WTC11 (cell line): Measurements from ENCODE around the gene OTUB2. TPM values are rescaled to one million over a fixed set of nuclear protein-coding genes. Genes with fewer than 3 reads are reported as not detected.

ENCODE experiments used
- ATAC-seq: fragments of 200-7000 bp; cut with Tn5 transposase; 2 replicates; pipeline ENCODE4 v1.10.0; 2021; ENCODE audit warnings: mild to moderate bottlenecking, moderate library complexity
- CTCF ChIA-PET: fragments of 300-600 bp; sonication (Branson Sonifier 250); formaldehyde crosslinking; loops from one replicate; lab custom pipeline; 2021; ENCODE audit warnings: antibody characterized with exemption; lab: Charles Lee
- POLR2A ChIA-PET: fragments of 350-600 bp; sonication (Branson Sonifier 250); formaldehyde crosslinking; loops from one replicate; lab custom pipeline; 2021; ENCODE audit warnings: antibody characterized with exemption; lab: Charles Lee
- DNase-seq: peaks from one replicate; pipeline ENCODE4 v3.0.0; 2021; ENCODE audit warnings: low spot score
- H3K27ac Mint-ChIP-seq: 2 replicates; pipeline ENCODE4 v1.8.0; 2021; ENCODE audit warnings: mixed read lengths
- H3K27me3 Mint-ChIP-seq: 2 replicates; pipeline ENCODE4 v1.8.0; 2021; ENCODE audit warnings: low read depth, mild to moderate bottlenecking, moderate library complexity, mixed read lengths
- H3K36me3 Mint-ChIP-seq: 2 replicates; pipeline ENCODE4 v1.8.0; 2021; ENCODE audit warnings: mixed read lengths
- H3K4me1 Mint-ChIP-seq: 2 replicates; pipeline ENCODE4 v1.8.0; 2022; ENCODE audit warnings: mixed read lengths
- H3K4me3 Mint-ChIP-seq: 2 replicates; pipeline ENCODE4 v1.8.0; 2021; ENCODE audit warnings: mild to moderate bottlenecking, moderate library complexity, mixed read lengths
- H3K9me3 Mint-ChIP-seq: 2 replicates; pipeline ENCODE4 v1.8.0; 2021; ENCODE audit warnings: mixed read lengths
- ATF3 ChIP-seq: sonication (generic); formaldehyde crosslinking; conservative IDR thresholded peaks from 2 replicates; pipeline ENCODE4 v1.8.1; 2022; ENCODE audit warnings: mild to moderate bottlenecking, missing genetic modification reagents
- CREB1 ChIP-seq: sonication (generic); formaldehyde crosslinking; IDR thresholded peaks from 2 replicates; pipeline ENCODE4 v1.8.0; 2023; ENCODE audit warnings: mild to moderate bottlenecking, missing genetic modification reagents
- E2F4 ChIP-seq: sonication (generic); formaldehyde crosslinking; IDR thresholded peaks from 2 replicates; pipeline ENCODE4 v1.8.1; 2022; ENCODE audit warnings: low read depth, mild to moderate bottlenecking, moderate library complexity, missing genetic modification reagents, borderline replicate concordance
- FOXJ3 ChIP-seq: sonication (generic); formaldehyde crosslinking; IDR thresholded peaks from 2 replicates; pipeline ENCODE4 v1.9.0; 2021; ENCODE audit warnings: missing genetic modification reagents, mild to moderate bottlenecking, borderline replicate concordance
- FOXP1 ChIP-seq: sonication (generic); formaldehyde crosslinking; IDR thresholded peaks from 2 replicates; pipeline ENCODE4 v1.8.0; 2022; ENCODE audit warnings: missing genetic modification reagents, mild to moderate bottlenecking, moderate library complexity, borderline replicate concordance
- IRF1 ChIP-seq: sonication (generic); formaldehyde crosslinking; IDR thresholded peaks from 2 replicates; pipeline ENCODE4 v1.8.0; 2023; ENCODE audit warnings: missing genetic modification reagents
- IRF2 ChIP-seq: sonication (generic); formaldehyde crosslinking; IDR thresholded peaks from 2 replicates; pipeline ENCODE4 v1.8.0; 2022; ENCODE audit warnings: low read depth, missing genetic modification reagents, borderline replicate concordance
- KAT7 ChIP-seq: sonication (generic); formaldehyde crosslinking; IDR thresholded peaks from 2 replicates; pipeline ENCODE4 v1.8.1; 2023; ENCODE audit warnings: missing genetic modification reagents, mild to moderate bottlenecking, borderline replicate concordance
- MXD4 ChIP-seq: fragments of 250-450 bp; sonication (Bioruptor Pico); IDR thresholded peaks from 2 replicates; pipeline ENCODE4 v1.8.0; 2021; ENCODE audit warnings: mild to moderate bottlenecking, moderate library complexity, borderline replicate concordance
- MYBL2 ChIP-seq: sonication (generic); formaldehyde crosslinking; IDR thresholded peaks from 2 replicates; pipeline ENCODE4 v1.8.1; 2023; ENCODE audit warnings: mild to moderate bottlenecking, moderate library complexity, missing genetic modification reagents
- NFE2L1 ChIP-seq: sonication (generic); formaldehyde crosslinking; IDR thresholded peaks from 2 replicates; pipeline ENCODE4 v1.8.1; 2023; ENCODE audit warnings: missing genetic modification reagents
- NR1H2 ChIP-seq: sonication (generic); formaldehyde crosslinking; IDR thresholded peaks from 2 replicates; pipeline ENCODE4 v1.9.0; 2021; ENCODE audit warnings: mild to moderate bottlenecking, moderate library complexity, missing genetic modification reagents
- RORB ChIP-seq: fragments of 250-450 bp; sonication (Bioruptor Pico); IDR thresholded peaks from 2 replicates; pipeline ENCODE4 v1.9.0; 2021; ENCODE audit warnings: mild to moderate bottlenecking
- SMAD3 ChIP-seq: sonication (generic); formaldehyde crosslinking; IDR thresholded peaks from 2 replicates; pipeline ENCODE4 v1.8.0; 2022; ENCODE audit warnings: missing genetic modification reagents, mild to moderate bottlenecking, borderline replicate concordance
- TCF7 ChIP-seq: sonication (generic); formaldehyde crosslinking; IDR thresholded peaks from 2 replicates; pipeline ENCODE4 v1.8.0; 2022; ENCODE audit warnings: mild to moderate bottlenecking, low read depth, missing genetic modification reagents, moderate library complexity
- TEAD4 ChIP-seq: sonication (generic); formaldehyde crosslinking; IDR thresholded peaks from 2 replicates; pipeline ENCODE4 v1.8.0; 2022; ENCODE audit warnings: mild to moderate bottlenecking, missing genetic modification reagents
- TP53 ChIP-seq: sonication (generic); formaldehyde crosslinking; IDR thresholded peaks from 2 replicates; pipeline ENCODE4 v1.8.1; 2023; ENCODE audit warnings: mild to moderate bottlenecking, missing genetic modification reagents
- USF2 ChIP-seq: sonication (generic); formaldehyde crosslinking; IDR thresholded peaks from 2 replicates; pipeline ENCODE4 v1.8.1; 2023; ENCODE audit warnings: mild to moderate bottlenecking, missing genetic modification reagents, moderate library complexity
- ZNF219 ChIP-seq: sonication (generic); formaldehyde crosslinking; IDR thresholded peaks from 2 replicates; pipeline ENCODE4 v1.8.0; 2023; ENCODE audit warnings: missing genetic modification reagents, mild to moderate bottlenecking, borderline replicate concordance
- ZNF232 ChIP-seq: sonication (generic); formaldehyde crosslinking; IDR thresholded peaks from 2 replicates; pipeline ENCODE4 v1.8.0; 2022; ENCODE audit warnings: mild to moderate bottlenecking, missing genetic modification reagents
- ZNF317 ChIP-seq: sonication (generic); formaldehyde crosslinking; IDR thresholded peaks from 2 replicates; pipeline ENCODE4 v1.8.1; 2023; ENCODE audit warnings: low read depth, mild to moderate bottlenecking, moderate library complexity, missing genetic modification reagents, borderline replicate concordance
- total RNA-seq: library from RNA; stranded (reverse); gene quantifications from 3 replicates; pipeline ENCODE4 v1.2.3, GENCODE V29; 2021
- TF ChIP-seq, protein P1 (sequence below): fragments of 250-450 bp; sonication (Bioruptor Pico); IDR thresholded peaks from 2 replicates; pipeline ENCODE4 v1.9.0; 2021; ENCODE audit warnings: mild to moderate bottlenecking, borderline replicate concordance
- TF ChIP-seq, protein P2 (sequence below): sonication (generic); formaldehyde crosslinking; IDR thresholded peaks from 2 replicates; pipeline ENCODE4 v1.8.1; 2023; ENCODE audit warnings: mild to moderate bottlenecking, missing genetic modification reagents, borderline replicate concordance

Gene OTUB2
- total RNA-seq, 1 experiment from 2014 or later: 3.5 TPM

DNA sequence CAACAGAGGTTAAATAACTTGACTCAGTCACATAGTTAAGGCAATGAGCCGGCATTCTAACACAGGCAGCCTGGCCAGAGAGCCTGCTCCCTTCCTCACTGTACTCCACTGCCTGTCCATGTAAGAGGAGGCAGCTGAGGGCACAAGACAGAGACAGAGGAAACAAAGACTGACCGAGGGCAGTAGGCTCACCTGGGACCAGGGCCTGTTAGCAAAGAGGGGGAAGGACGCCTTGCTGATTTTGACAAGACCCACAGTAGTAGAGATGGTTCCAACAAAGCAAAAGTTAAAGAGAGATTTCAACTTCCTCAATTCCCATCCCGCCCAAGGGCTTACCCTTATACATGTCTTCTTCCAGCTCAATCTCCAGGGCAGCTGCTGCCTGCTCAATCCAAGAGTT is 26.5 kb downstream of the OTUB2 start (continued):
- TF ChIP-seq, protein P1, sequence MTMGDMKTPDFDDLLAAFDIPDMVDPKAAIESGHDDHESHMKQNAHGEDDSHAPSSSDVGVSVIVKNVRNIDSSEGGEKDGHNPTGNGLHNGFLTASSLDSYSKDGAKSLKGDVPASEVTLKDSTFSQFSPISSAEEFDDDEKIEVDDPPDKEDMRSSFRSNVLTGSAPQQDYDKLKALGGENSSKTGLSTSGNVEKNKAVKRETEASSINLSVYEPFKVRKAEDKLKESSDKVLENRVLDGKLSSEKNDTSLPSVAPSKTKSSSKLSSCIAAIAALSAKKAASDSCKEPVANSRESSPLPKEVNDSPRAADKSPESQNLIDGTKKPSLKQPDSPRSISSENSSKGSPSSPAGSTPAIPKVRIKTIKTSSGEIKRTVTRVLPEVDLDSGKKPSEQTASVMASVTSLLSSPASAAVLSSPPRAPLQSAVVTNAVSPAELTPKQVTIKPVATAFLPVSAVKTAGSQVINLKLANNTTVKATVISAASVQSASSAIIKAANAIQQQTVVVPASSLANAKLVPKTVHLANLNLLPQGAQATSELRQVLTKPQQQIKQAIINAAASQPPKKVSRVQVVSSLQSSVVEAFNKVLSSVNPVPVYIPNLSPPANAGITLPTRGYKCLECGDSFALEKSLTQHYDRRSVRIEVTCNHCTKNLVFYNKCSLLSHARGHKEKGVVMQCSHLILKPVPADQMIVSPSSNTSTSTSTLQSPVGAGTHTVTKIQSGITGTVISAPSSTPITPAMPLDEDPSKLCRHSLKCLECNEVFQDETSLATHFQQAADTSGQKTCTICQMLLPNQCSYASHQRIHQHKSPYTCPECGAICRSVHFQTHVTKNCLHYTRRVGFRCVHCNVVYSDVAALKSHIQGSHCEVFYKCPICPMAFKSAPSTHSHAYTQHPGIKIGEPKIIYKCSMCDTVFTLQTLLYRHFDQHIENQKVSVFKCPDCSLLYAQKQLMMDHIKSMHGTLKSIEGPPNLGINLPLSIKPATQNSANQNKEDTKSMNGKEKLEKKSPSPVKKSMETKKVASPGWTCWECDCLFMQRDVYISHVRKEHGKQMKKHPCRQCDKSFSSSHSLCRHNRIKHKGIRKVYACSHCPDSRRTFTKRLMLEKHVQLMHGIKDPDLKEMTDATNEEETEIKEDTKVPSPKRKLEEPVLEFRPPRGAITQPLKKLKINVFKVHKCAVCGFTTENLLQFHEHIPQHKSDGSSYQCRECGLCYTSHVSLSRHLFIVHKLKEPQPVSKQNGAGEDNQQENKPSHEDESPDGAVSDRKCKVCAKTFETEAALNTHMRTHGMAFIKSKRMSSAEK (CRISPR knock-in tag): no peak
- TF ChIP-seq ZNF232 (CRISPR knock-in tag) (no peak), USF2 (CRISPR knock-in tag) (no peak), ZNF317 (CRISPR knock-in tag) (no peak)

GRCh38 chr14:94054401-94054800 is 28.3 kb downstream of the OTUB2 start:
- H3K4me1 Mint-ChIP-seq: peaks cover 11% of the 10 kb centered on the region
- no peak for TF ChIP-seq ATF3 (CRISPR knock-in tag)
- TF ChIP-seq FOXJ3 (CRISPR knock-in tag): no peak
- TF ChIP-seq ZNF219 (CRISPR knock-in tag): no peak
- no peak for TF ChIP-seq RORB (CRISPR knock-in tag)
- TF ChIP-seq FOXP1: no peak
- no peak for TF ChIP-seq IRF1 (CRISPR knock-in tag)
- TF ChIP-seq IRF2: no peak
- no peak for TF ChIP-seq NFE2L1 (CRISPR knock-in tag)
- no peak for TF ChIP-seq MXD4 (CRISPR knock-in tag)
- no peak for TF ChIP-seq CREB1
- TF ChIP-seq, protein P2, sequence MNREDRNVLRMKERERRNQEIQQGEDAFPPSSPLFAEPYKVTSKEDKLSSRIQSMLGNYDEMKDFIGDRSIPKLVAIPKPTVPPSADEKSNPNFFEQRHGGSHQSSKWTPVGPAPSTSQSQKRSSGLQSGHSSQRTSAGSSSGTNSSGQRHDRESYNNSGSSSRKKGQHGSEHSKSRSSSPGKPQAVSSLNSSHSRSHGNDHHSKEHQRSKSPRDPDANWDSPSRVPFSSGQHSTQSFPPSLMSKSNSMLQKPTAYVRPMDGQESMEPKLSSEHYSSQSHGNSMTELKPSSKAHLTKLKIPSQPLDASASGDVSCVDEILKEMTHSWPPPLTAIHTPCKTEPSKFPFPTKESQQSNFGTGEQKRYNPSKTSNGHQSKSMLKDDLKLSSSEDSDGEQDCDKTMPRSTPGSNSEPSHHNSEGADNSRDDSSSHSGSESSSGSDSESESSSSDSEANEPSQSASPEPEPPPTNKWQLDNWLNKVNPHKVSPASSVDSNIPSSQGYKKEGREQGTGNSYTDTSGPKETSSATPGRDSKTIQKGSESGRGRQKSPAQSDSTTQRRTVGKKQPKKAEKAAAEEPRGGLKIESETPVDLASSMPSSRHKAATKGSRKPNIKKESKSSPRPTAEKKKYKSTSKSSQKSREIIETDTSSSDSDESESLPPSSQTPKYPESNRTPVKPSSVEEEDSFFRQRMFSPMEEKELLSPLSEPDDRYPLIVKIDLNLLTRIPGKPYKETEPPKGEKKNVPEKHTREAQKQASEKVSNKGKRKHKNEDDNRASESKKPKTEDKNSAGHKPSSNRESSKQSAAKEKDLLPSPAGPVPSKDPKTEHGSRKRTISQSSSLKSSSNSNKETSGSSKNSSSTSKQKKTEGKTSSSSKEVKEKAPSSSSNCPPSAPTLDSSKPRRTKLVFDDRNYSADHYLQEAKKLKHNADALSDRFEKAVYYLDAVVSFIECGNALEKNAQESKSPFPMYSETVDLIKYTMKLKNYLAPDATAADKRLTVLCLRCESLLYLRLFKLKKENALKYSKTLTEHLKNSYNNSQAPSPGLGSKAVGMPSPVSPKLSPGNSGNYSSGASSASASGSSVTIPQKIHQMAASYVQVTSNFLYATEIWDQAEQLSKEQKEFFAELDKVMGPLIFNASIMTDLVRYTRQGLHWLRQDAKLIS (CRISPR knock-in tag): no peak
- no peak for TF ChIP-seq TCF7
- TF ChIP-seq MYBL2 (CRISPR knock-in tag): no peak
- TF ChIP-seq KAT7 (CRISPR knock-in tag): no peak
- no peak for TF ChIP-seq ZNF317 (CRISPR knock-in tag)
- TF ChIP-seq E2F4 (CRISPR knock-in tag): no peak
- no peak for TF ChIP-seq NR1H2 (CRISPR knock-in tag)
- TF ChIP-seq SMAD3 (CRISPR knock-in tag): no peak
- no peak for TF ChIP-seq TEAD4 (CRISPR knock-in tag)
- no peak for TF ChIP-seq TP53 (CRISPR knock-in tag)
- peaks cover 92% of the 10 kb centered on the region for H3K36me3 Mint-ChIP-seq
- ChIA-PET POLR2A (no interaction called here), CTCF (interaction anchor here (4.0 kb wide), 1 partner anchor 18 kb away, joined by 31 read pairs; no protein-coding TSS in a partner anchor)
- DNase-seq (no peak), ATAC-seq (no peak)
- no peaks in the 10 kb centered on the region for H3K27me3 Mint-ChIP-seq
- no peak overlapping the region for H3K4me3 Mint-ChIP-seq
- no peaks in the 10 kb centered on the region for H3K9me3 Mint-ChIP-seq
- H3K27ac Mint-ChIP-seq: no peak overlapping the region
